Right lobe of liver (tissue), 6 donors: ENCODE data around the gene SMAD7. TPM values are rescaled to one million over a fixed set of nuclear protein-coding genes. Genes with fewer than 3 reads are reported as not detected.

Experiments used
- ATAC-seq, 4 donors: fragments of 200-7000 bp; cut with Tn5 transposase; one replicate each; pipeline ENCODE4 v1.9.1; 2020; ENCODE audit warnings: mild to moderate bottlenecking in 4 of 4, moderate library complexity in 4 of 4
- DNase-seq, 3 donors: peaks; one replicate each; pipeline ENCODE4 v3.0.0-alpha.2; 2020
- H3K27ac ChIP-seq, 3 donors: fragments of 200-600 bp; one replicate each; pipeline ENCODE4 v1.8.0; 2022
- H3K27me3 ChIP-seq, 2 donors: fragments of 200-600 bp; one replicate each; pipeline ENCODE4 v1.8.0; 2022
- H3K36me3 ChIP-seq, 4 donors: fragments of 200-600 bp; sonication (generic) in 1 of 4; one replicate each; pipeline versions ENCODE4 v1.5.1 to v1.8.0; 2017 to 2022; ENCODE audit warnings: control low read depth in 1 of 4
- H3K4me1 ChIP-seq, 4 donors: fragments of 200-600 bp; sonication (generic) in 1 of 4; one replicate each; pipeline versions ENCODE4 v1.5.1 to v1.8.0; 2017 to 2022; ENCODE audit warnings: control low read depth in 1 of 4
- H3K4me3 ChIP-seq, 3 donors: fragments of 200-600 bp; one replicate each; pipeline ENCODE4 v1.8.0; 2022
- H3K9me3 ChIP-seq, 4 donors: fragments of 200-600 bp; sonication (generic) in 1 of 4; one replicate each; pipeline versions ENCODE4 v1.5.1 to v1.8.0; 2017 to 2022; ENCODE audit warnings: control low read depth in 1 of 4
- CTCF ChIP-seq, 4 donors: fragments of 200-600 bp in 3 of 4; fragments of 450-650 bp in 1 of 4; IDR thresholded peaks; one replicate each; pipeline versions ENCODE4 v1.5.1 to v1.8.0; 2016 to 2022; ENCODE audit warnings: antibody characterized with exemption in 4 of 4, mild to moderate bottlenecking in 2 of 4
- POLR2A ChIP-seq: fragments of 450-650 bp; IDR thresholded peaks from one replicate; pipeline ENCODE4 v1.6.1; 2017; ENCODE audit warnings: antibody characterized with exemption, mild to moderate bottlenecking
- WGBS: methylation state at CpG from one replicate; pipeline ENCODE4 v1.1.6; 2018; ENCODE audit warnings: low coverage, low lambda C conversion rate; ENCODE audit not compliant: insufficient coverage; ENCODE audit errors: missing lambda C conversion rate; 5-methylcytosine and 5-hydroxymethylcytosine counted together
- intact Hi-C, 2 donors: fragments of 100-400 bp; cut with DNase I; formaldehyde crosslinking; loops; one replicate each; pipeline versions ENCODE4 v1.11.2 to v1.14.1; 2022
- total RNA-seq, 6 experiments: library from RNA; depleted of rRNA in 2 of 6; stranded (reverse); fragments of >200 nt in 2 of 6; fragmentation: NEBNext Ultra II Directional in 3 of 6; extraction: Animal tissue kit (Norgen Biotek cat#: 25700) in 3 of 6; gene quantifications; one replicate each; pipeline versions ENCODE4 v1.1.0 to v1.2.4, GENCODE V29; 2016 to 2023
- donor health status: DM: no; HTN: yes; CAD: no.
- donor health status: DM: no; HTN: no; CAD: no.
- donor health status: DM: no; HTN: no; CAD: no.
- donor health status: DM: no; HTN: yes; CAD: no.
- donor health status: DM: no; HTN: yes; CAD: no.

The SMAD7 gene
- total RNA-seq, 6 experiments from 2014 or later = 8.2 to 13.5 (median 11.0) TPM

GRCh38 chr18:48922226-48922800, 28.5 kb downstream of the SMAD7 start:
- TF ChIP-seq POLR2A (no peak), CTCF (IDR thresholded peaks at IDR 0.05) (no peak)
- H3K36me3 ChIP-seq = peaks cover 0 to 11% (median 5%) of the 10 kb centered on the region in 4 donors
- intact Hi-C loops = no loop called here
- H3K9me3 ChIP-seq = no peaks in the 10 kb centered on the region
- peak in 1 of 3 donors; percentile 34 for DNase-seq
- H3K4me1 ChIP-seq = peaks cover 2 to 38% (median 17%) of the 10 kb centered on the region in 4 donors
- H3K4me3 ChIP-seq = no peak overlapping the region
- ATAC-seq = no peak
- no peak overlapping the region for H3K27ac ChIP-seq
- 41% methylated on average over 5 of the region's 7 CpGs for WGBS
- no peaks in the 10 kb centered on the region for H3K27me3 ChIP-seq

GRCh38 chr18:48921305-48922225, 29.2 kb downstream of the SMAD7 start:
- Histone ChIP-seq H3K27me3 (no peaks in the 10 kb centered on the region), H3K4me1 (peaks cover 0 to 30% (median 11%) of the 10 kb centered on the region in 4 donors), H3K36me3 (peaks cover 0 to 11% (median 5%) of the 10 kb centered on the region in 4 donors), H3K4me3 (no peak overlapping the region), H3K9me3 (no peaks in the 10 kb centered on the region), H3K27ac (no peak overlapping the region)
- TF ChIP-seq POLR2A (no peak), CTCF (IDR thresholded peaks at IDR 0.05) (no peak)
- no peak for ATAC-seq
- WGBS = 91% methylated on average over 14 of the region's 34 CpGs
- intact Hi-C loops = no loop called here
- DNase-seq = peak in 1 of 3 donors; percentile 45

- DNase-seq (peak in 1 of 3 donors; percentile 37), ATAC-seq (no peak)
- peaks cover 0 to 23% (median 8%) of the 10 kb centered on the region in 4 donors for H3K4me1 ChIP-seq
- no peaks in the 10 kb centered on the region for H3K9me3 ChIP-seq
- H3K36me3 ChIP-seq = peaks cover 0 to 11% (median 5%) of the 10 kb centered on the region in 4 donors
- no peaks in the 10 kb centered on the region for H3K27me3 ChIP-seq
- WGBS = 74% methylated on average over 7 of the region's 16 CpGs
- no peak overlapping the region for H3K27ac ChIP-seq
- TF ChIP-seq POLR2A (no peak), CTCF (IDR thresholded peaks at IDR 0.05) (no peak)
- intact Hi-C loops = no loop called here
- H3K4me3 ChIP-seq = no peak overlapping the region
Measured at GRCh38 chr18:48920408-48921038, 30.2 kb downstream of the SMAD7 start.

- no peaks in the 10 kb centered on the region for H3K27me3 ChIP-seq
- DNase-seq (peak in 1 of 3 donors; percentile 42), ATAC-seq (no peak)
- H3K4me1 ChIP-seq = peaks cover 0 to 13% (median 3%) of the 10 kb centered on the region in 4 donors
- H3K4me3 ChIP-seq = no peak overlapping the region
- no peaks in the 10 kb centered on the region for H3K9me3 ChIP-seq
- TF ChIP-seq POLR2A = no peak
- TF ChIP-seq CTCF (IDR thresholded peaks at IDR 0.05) = no peak
- 76% methylated on average over 3 of the region's 3 CpGs for WGBS
- H3K36me3 ChIP-seq = peaks cover 0 to 11% (median 5%) of the 10 kb centered on the region in 4 donors
- H3K27ac ChIP-seq = no peak overlapping the region
- intact Hi-C loops = no loop called here
Measured at GRCh38 chr18:48919547-48919946, 31.2 kb downstream of the SMAD7 start.
